Measurements from ENCODE around the gene CCS.

CCS gene

DNA sequence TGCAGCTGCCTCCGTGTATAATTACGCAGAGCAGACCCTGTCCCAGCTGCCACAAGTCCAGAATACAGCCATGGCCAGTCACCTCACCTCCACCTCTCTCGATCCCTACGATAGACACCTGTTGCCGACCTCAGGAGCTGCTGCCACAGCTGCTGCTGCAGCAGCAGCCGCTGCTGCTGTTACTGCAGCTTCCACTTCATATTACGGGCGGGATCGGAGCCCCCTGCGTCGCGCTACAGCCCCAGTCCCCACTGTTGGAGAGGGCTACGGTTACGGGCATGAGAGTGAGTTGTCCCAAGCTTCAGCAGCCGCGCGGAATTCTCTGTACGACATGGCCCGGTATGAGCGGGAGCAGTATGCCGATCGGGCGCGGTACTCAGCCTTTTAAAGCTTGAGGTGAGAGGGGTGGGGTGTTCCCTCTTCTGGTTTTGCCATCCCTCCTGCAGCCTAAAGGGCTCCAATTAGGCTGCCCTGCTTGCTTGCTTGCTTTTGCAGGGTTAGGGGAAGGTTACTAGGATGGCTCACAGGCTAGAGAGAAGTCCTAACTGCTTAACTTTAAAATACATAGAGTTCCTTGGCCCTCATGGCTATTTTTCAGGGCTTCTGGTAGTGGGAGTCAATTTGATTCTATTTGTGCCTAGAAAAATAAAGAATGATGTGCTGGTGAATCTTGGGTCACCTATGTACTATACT lies 50.9 kb downstream of the CCS start:
- TF ChIP-seq, protein P1, sequence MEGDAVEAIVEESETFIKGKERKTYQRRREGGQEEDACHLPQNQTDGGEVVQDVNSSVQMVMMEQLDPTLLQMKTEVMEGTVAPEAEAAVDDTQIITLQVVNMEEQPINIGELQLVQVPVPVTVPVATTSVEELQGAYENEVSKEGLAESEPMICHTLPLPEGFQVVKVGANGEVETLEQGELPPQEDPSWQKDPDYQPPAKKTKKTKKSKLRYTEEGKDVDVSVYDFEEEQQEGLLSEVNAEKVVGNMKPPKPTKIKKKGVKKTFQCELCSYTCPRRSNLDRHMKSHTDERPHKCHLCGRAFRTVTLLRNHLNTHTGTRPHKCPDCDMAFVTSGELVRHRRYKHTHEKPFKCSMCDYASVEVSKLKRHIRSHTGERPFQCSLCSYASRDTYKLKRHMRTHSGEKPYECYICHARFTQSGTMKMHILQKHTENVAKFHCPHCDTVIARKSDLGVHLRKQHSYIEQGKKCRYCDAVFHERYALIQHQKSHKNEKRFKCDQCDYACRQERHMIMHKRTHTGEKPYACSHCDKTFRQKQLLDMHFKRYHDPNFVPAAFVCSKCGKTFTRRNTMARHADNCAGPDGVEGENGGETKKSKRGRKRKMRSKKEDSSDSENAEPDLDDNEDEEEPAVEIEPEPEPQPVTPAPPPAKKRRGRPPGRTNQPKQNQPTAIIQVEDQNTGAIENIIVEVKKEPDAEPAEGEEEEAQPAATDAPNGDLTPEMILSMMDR (IDR thresholded peaks at IDR 0.05; ENCODE audit: unreplicated experiment in 3 of 3): no peak
- Mint-ChIP-seq H3K27ac (no peak overlapping the region), H3K4me3 (peak overlapping the region; percentile 95 to 98 (median 97)), H3K4me1 (peaks cover 75% of the 10 kb centered on the region), H3K27me3 (ENCODE audit: low read depth) (no peaks in the 10 kb centered on the region), H3K36me3 (ENCODE audit: low read depth) (peaks cover 90% of the 10 kb centered on the region), H3K9me3 (no peaks in the 10 kb centered on the region)

DNA sequence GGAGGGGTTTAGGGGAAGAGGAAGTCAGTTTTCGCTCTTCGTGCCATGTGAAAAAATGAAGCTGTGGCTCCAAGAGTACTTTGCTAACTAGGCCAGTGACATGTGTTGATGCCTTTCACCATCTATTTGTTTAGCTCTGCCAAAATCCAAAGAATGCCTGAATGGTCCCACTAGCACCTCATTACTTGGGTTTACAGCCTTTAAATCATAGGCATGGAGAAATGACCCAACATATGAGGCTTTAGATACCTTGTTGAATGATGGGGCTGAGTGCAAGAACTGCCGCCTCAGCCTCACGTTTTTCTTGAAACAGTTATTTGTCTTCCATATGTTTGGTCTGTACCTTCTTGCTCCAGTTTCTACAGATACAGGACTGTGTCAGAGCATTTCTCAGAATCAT lies 53.8 kb downstream of the CCS start:
- H3K27me3 Mint-ChIP-seq (ENCODE audit: low read depth): no peaks in the 10 kb centered on the region
- H3K27ac Mint-ChIP-seq: no peak overlapping the region
- TF ChIP-seq, protein P1 (IDR thresholded peaks at IDR 0.05; ENCODE audit: unreplicated experiment in 3 of 3): no peak
- H3K9me3 Mint-ChIP-seq: no peaks in the 10 kb centered on the region
- H3K4me1 Mint-ChIP-seq: peaks cover 48% of the 10 kb centered on the region
- H3K36me3 Mint-ChIP-seq (ENCODE audit: low read depth): peaks cover 90% of the 10 kb centered on the region
- H3K4me3 Mint-ChIP-seq: no peak overlapping the region

DNA sequence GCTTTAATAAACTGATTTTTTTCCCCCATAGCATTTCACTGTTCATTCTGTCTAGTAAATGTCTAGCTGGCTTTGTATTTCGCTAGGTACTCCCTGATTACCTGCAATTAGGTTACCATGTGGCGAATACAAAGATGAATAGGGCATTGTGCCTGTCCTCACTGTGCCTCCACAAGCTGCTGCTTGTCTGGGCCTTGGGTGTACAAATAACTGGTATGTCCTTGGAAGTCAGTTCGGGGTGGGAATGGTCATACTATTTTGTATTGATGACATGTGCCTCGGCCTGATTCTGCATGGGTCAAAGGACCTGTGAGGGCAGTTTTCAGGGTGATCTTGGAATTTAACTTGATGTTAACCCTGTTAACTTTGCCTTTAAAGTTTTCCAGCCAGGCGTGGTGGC lies 56.9 kb downstream of the CCS start:
- TF ChIP-seq, protein P1 (IDR thresholded peaks at IDR 0.05; ENCODE audit: unreplicated experiment in 3 of 3): no peak
- Mint-ChIP-seq H3K9me3 (no peaks in the 10 kb centered on the region), H3K27me3 (ENCODE audit: low read depth) (no peaks in the 10 kb centered on the region), H3K4me1 (peaks cover 17% of the 10 kb centered on the region), H3K27ac (no peak overlapping the region), H3K36me3 (ENCODE audit: low read depth) (peaks cover 80% of the 10 kb centered on the region), H3K4me3 (no peak overlapping the region)

DNA sequence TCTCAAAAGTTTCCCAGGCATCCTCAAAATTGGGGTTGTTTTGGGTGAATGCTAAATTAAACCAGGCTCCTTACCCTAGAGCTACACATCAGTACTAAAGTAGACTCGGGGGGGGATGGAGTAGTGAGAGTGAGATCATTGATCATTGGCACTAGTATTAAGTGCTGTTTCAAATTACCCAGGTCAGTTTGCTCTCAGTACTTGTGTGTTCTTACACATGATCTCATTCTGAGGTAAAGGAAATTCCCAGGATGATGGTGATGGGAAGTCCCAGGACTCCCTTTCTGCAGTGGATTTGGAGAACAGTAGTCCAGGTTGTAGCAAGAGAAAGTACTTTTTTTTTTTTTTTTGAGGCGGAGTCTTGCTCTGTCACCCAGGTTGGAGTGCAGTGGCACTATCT lies 58.0 kb downstream of the CCS start:
- TF ChIP-seq, protein P1 (IDR thresholded peaks at IDR 0.05; ENCODE audit: unreplicated experiment in 3 of 3): no peak
- no peak overlapping the region for H3K4me3 Mint-ChIP-seq
- H3K27me3 Mint-ChIP-seq (ENCODE audit: low read depth): no peaks in the 10 kb centered on the region
- no peaks in the 10 kb centered on the region for H3K9me3 Mint-ChIP-seq
- no peak overlapping the region for H3K27ac Mint-ChIP-seq
- H3K4me1 Mint-ChIP-seq: peaks cover 6% of the 10 kb centered on the region
- peaks cover 76% of the 10 kb centered on the region for H3K36me3 Mint-ChIP-seq (ENCODE audit: low read depth)

DNA sequence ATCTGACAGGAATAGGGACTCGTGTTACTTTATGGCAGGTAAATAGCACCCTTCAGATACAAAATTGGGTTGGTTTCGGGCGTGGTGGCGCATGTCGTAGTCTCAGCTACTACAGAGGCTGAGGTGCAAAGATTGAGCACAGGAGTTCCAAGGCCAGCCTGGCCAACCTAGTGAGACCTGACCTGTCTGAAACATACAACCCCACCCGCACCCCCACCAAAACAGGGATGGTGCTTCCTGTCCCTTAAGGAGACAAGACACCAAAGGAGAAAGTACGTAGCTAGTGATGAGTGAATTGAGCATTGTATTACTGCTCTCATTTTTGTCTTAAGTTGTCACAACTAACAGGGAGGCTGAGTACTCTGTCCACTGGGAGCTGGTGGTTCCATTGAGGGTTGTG lies 59.7 kb downstream of the CCS start:
- Mint-ChIP-seq H3K27me3 (ENCODE audit: low read depth) (no peaks in the 10 kb centered on the region), H3K36me3 (ENCODE audit: low read depth) (peaks cover 61% of the 10 kb centered on the region), H3K4me1 (no peaks in the 10 kb centered on the region), H3K27ac (no peak overlapping the region), H3K9me3 (no peaks in the 10 kb centered on the region), H3K4me3 (no peak overlapping the region)
- TF ChIP-seq, protein P1 (IDR thresholded peaks at IDR 0.05; ENCODE audit: unreplicated experiment in 3 of 3): no peak

DNA sequence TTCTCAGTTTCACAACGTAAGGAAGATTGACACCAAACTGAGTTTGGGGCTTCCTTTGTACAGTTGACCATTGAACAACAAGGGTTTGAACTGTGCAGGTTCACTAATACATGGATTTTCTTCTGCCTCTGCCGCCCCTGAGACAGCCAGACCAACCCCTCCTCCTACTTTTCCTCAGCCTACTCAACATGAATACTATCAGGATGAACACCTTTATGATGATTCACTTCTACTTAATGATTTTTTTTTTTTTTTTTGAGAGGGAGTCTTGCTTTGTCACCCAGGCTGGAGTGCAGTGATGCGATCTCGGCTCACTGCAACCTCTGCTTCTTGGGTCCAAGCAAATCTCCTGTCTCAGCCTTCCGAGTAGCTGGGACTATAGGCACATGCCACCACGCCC lies 60.1 kb downstream of the CCS start:
- H3K27ac Mint-ChIP-seq: no peak overlapping the region
- no peaks in the 10 kb centered on the region for H3K4me1 Mint-ChIP-seq
- no peaks in the 10 kb centered on the region for H3K9me3 Mint-ChIP-seq
- TF ChIP-seq, protein P1 (IDR thresholded peaks at IDR 0.05; ENCODE audit: unreplicated experiment in 3 of 3): no peak
- no peak overlapping the region for H3K4me3 Mint-ChIP-seq
- no peaks in the 10 kb centered on the region for H3K27me3 Mint-ChIP-seq (ENCODE audit: low read depth)
- peaks cover 62% of the 10 kb centered on the region for H3K36me3 Mint-ChIP-seq (ENCODE audit: low read depth)
